ENCODE measurements around the gene CIC.
A peak's percentile ranks its signal among the peaks of the same experiment; 100 is the strongest.

Gene CIC

DNA sequence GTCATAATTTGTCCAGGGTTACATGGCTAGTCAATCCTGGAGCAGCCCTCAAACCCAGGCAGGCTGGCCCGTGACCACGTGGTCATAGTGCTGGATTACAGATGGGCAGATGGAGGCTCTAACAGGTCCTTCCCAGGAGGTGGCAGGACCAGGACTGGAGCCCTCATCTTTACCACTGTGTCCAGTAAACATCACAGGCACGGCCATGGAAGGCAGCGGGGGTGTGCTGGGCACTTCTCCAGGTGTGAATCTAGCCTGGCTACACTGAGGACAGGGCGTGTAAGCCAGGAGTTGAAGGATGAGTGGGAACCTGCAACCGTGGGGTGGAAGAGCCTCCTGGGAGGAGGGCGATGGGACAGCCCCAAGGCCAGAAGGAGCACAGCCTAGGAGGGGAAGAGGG is 6.1 kb downstream of the CIC start:
- DNase-seq (ENCODE audit: low read depth in 1 of 2, low spot score in 1 of 2) = no peak

- DNase-seq (ENCODE audit: low read depth in 1 of 2, low spot score in 1 of 2) = no peak
Observed at GRCh38 chr19:42275517-42275916, 6.5 kb downstream of the CIC start.

- no peak for DNase-seq (ENCODE audit: low read depth in 1 of 2, low spot score in 1 of 2)
Observed at GRCh38 chr19:42276284-42276683, 7.2 kb downstream of the CIC start.

DNA sequence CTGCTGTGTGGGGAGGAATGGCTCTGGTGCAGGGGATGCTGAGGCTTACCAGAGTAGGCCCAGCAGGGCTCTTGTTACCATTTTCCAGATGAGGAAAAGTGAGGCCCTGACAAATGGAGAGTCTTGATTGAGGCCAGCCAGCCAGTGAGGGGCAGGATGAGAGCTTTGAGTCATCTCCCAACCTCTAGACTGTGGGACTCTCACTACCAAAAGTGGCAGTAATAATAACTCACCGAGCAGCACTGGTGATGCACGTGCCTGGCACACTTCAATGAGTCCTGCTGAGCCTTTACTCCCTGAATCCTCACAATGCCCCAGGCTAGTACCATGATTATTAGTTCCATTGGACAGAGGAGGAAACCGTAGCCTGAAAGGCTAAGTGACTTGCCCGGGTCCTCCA is 7.8 kb downstream of the CIC start:
- no peak for DNase-seq (ENCODE audit: low read depth in 1 of 2, low spot score in 1 of 2)

GRCh38 chr19:42277821-42278451 is 8.9 kb downstream of the CIC start:
- no peak for DNase-seq (ENCODE audit: low read depth in 1 of 2, low spot score in 1 of 2)

DNA sequence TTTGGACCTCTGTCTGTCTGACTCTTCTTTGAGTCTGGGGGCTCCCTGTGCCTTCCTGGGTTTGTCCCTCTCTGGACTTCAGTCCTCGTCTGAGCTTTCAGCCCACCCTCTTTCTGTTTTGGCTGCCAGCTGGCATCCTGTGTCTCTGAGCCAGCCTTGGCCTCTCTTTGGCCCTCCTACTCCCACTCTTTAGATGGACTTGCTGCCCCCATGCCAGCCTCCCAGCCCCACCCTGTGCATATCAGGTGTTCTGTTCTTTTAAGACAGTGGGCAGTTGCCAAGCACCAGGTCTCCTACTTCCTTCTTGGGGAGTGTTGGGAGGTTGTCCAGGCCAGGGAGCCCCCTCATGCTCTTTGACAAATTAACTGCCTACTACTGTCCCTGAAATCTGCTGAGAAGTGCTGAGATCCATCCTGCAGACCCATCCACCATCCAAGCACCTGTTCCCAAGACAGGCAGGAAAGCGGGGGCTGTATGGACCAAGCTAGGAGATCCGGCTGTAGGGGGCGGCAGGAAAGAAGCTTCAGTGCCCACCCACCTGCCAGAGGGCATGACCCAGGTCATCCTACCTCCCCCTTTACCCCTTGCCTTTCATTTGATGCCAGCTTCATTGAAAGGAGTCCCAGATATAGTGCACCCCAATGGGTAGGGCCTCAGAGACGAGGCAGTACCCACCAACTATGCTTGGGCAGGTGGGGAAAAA is 9.6 kb downstream of the CIC start:
- no peak for DNase-seq (ENCODE audit: low read depth in 1 of 2, low spot score in 1 of 2)

- no peak for DNase-seq (ENCODE audit: low read depth in 1 of 2, low spot score in 1 of 2)
Observed at GRCh38 chr19:42279155-42279901, 10.3 kb downstream of the CIC start.

GRCh38 chr19:42279902-42280814 is 11.1 kb downstream of the CIC start:
- peak; percentile 72 to 83 for DNase-seq (ENCODE audit: low read depth in 1 of 2, low spot score in 1 of 2)

DNA sequence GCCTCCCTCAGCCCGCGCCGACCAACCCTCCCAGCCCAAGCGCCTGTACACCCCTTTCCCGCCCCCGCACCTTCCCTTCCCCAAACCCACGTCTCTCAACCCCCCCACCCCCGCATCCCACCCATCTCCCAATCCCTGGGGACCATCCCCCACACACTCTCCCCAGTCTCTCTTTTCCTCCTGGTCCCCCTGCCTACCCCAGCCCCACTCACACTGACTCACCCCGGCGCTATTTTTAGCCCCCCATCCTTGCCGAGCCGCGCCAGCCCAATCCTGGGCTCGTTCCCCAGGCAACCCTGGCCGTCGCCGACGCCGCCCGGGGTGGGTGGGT is 11.7 kb downstream of the CIC start:
- DNase-seq (ENCODE audit: low read depth in 1 of 2, low spot score in 1 of 2) = no peak

GRCh38 chr19:42281146-42281826 is 12.2 kb downstream of the CIC start:
- no peak for DNase-seq (ENCODE audit: low read depth in 1 of 2, low spot score in 1 of 2)

DNA sequence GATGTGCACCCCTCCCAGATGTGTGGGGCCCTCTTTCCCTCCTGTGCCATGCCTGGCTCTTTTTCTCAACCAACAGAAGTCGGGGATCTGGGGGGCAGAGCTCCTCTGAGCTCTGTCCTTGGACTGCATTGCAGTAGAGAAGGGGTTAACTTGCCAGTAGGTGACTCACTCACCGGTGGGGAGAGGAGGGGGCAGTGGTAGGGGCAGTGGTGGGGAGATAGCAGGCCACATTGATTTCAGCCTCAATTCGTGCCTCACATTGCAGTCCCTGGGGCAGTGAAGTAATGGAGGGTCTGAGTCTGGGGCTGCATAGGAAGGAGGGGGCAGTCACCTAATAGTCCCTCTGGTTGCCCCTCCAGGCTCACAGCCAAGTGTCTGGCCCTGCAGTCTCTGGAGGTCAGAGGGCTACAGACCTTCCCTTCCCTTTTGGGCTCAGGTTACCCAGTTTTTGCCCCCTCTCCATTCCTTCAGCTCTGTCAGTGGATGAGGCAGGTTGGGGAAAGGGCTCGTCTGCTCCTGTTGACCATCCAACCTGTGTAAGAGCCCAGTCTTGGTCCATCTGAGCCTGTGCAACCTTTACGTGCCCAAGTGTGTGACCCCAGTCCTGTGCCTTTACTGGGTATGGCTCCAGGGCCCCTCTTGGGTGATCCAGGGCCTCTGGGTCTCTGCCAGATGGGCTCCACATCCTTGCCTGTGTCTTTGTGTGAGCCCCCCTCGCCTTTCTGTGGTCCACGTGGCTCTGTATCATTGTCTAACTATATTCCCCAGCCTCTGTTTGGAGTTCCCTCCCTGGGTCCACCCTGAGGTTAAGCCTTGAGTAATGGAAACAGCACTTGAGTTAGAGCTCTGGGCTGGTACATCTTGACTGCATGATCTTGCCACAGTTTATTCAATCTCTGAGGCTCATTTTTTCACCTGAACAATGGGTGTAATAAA is 13.0 kb downstream of the CIC start:
- no peak for DNase-seq (ENCODE audit: low read depth in 1 of 2, low spot score in 1 of 2)

DNA sequence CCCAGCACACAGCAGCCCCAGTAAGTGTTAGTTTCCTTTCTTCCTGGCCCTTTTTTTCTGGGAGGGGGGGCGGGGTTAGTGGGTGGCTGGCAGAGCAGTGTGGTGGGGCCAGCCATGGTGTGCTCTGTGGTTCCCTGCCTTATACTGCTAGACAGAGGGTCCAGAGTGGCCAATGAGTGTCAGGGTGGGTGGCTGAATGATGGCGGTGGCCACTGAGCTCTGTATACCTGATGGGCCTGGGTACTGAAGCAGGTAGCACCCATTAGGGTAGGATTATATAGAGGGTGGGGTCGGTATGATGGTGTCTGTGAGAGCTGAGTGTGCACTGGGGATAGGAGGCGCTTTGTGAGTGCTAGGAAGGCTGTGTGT is 13.8 kb downstream of the CIC start:
- no peak for DNase-seq (ENCODE audit: low read depth in 1 of 2, low spot score in 1 of 2)

GRCh38 chr19:42283188-42284065 is 14.4 kb downstream of the CIC start:
- DNase-seq (ENCODE audit: low read depth in 1 of 2, low spot score in 1 of 2) = peak; percentile 86 to 92

- DNase-seq (ENCODE audit: low read depth in 1 of 2, low spot score in 1 of 2) = peak; percentile 63 to 70
Observed at GRCh38 chr19:42284066-42284501, 15.0 kb downstream of the CIC start.

- DNase-seq (ENCODE audit: low read depth in 1 of 2, low spot score in 1 of 2) = no peak
Observed at GRCh38 chr19:42284591-42285341, 15.7 kb downstream of the CIC start.

DNA sequence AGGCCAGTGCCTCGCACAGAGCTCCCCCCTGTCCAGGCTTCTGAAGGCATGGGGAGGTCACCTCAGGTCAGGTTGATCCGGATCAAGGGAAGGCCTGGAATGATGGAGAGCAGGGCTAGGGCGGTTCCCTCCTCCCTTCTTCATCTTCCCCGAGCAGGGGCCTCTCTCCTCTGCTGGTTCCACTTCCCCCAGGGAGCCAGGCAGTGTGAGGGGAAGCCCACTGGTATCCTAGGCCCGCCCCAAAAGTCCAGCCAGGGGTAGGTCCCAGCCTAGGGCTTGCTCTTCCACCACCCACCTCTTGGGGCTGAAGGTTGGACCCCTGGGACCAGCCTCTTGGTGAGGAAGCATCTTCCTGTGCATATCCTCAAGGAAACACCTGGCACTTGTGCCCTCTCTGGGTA is 16.5 kb downstream of the CIC start:
- DNase-seq (ENCODE audit: low read depth in 1 of 2, low spot score in 1 of 2) = no peak

DNA sequence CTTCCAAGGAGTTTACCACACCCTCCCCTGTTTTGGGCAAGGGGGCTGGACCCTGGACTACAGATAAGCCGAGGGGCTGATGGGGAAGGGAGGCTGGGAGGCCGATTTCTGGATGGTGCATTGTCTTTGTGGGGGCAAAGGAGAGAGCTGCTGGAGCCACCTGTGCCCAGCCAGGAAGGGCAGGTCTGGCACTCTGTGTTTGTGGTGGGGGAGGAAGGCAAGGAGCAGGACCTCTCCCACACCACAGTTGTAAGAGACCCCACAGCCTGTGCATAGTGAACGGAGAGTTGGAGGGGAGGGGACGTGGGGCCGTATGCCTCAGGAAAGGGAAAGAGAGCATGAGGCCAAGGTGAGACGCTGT is 16.9 kb downstream of the CIC start:
- DNase-seq (ENCODE audit: low read depth in 1 of 2, low spot score in 1 of 2) = no peak

DNA sequence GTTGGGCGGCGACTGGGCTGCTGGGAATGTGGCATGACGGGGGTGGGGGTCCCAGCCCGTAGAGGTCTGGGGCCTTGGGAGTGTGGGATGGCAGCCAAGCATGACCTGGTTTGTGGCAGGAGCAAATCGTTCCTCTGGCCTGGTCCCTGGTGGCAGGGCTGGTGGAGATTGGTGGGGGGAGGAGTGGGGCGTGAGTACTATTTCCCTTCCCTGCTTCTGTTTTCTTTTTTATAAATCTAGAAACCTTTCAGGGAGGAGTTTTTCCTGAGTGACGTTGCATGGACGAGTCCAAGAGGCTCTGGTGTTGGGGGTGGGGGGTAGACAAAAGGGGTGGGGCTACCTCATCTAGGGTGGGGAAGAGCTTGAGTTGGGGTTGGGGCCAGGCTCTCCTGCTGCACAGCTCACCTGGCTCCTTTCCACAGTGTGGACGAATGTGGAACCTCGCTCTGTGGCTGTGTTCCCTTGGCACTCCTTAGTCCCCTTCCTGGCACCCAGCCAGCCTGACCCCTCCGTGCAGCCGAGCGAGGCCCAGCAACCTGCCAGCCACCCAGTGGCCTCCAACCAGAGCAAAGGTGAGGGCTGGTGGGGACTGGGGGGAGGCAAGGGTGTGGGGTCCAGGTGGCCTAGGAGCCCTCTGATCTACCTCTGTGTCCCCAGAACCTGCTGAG is 17.4 kb downstream of the CIC start:
- DNase-seq (ENCODE audit: low read depth in 1 of 2, low spot score in 1 of 2) = no peak

Data from activated CD4-positive, alpha-beta T cell treated with anti-CD3 and anti-CD28 coated beads, Interleukin-2, amount 50 U/mL, for 24 hours (primary cell).